Measurements from ENCODE around the gene TSPAN18. TPM values are rescaled to one million over a fixed set of nuclear protein-coding genes. Genes with fewer than 3 reads are reported as not detected.

TSPAN18 gene
- total and polyA plus RNA-seq, 9 donors: 2.1 to 35.3 (median 14.4) TPM

DNA sequence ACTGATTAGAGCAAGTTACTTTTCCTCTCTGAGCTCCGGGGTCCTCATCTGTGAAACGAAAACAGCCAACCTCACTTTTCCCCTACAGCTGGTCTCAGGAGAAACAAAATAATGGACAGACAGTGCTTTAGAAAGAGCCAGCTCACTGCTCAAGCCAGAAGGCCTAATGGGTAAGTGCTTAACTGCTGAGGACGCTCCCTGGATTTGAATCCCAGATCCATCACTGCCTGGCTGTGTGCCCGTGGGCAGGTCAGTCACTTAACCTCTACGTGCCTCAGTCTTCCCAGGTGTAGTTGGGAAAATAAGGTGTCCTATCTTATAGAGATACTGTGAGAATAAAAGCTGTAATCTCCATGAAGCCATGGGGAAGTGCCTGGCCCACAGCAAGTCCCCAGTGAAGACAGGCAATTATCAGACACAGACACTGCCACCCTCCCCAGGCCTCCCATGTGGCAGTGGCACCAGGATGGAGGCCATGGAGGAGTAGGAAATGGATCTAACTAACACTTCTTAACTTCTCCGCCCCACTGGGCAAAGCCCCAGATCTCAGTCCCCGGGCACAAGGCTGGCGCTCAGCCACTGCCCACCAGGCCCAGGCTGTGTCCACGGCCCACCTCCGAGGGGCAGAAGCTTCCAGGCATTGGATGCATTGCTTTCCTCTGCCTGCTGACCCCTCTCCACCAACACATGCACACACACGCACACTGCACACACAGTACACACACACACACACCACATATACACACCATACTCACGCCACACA lies 214.7 kb downstream of the TSPAN18 start:
- no peaks in the 10 kb centered on the region for H3K9me3 ChIP-seq
- peaks cover 2% of the 10 kb centered on the region for H3K4me1 ChIP-seq (ENCODE audit: insufficient read depth)
- intact Hi-C loops (cut with DNase I): loop anchor here in 1 of 4 donors (10.0 kb wide), 1 partner anchor 353 kb away; no protein-coding TSS in a partner anchor

DNA sequence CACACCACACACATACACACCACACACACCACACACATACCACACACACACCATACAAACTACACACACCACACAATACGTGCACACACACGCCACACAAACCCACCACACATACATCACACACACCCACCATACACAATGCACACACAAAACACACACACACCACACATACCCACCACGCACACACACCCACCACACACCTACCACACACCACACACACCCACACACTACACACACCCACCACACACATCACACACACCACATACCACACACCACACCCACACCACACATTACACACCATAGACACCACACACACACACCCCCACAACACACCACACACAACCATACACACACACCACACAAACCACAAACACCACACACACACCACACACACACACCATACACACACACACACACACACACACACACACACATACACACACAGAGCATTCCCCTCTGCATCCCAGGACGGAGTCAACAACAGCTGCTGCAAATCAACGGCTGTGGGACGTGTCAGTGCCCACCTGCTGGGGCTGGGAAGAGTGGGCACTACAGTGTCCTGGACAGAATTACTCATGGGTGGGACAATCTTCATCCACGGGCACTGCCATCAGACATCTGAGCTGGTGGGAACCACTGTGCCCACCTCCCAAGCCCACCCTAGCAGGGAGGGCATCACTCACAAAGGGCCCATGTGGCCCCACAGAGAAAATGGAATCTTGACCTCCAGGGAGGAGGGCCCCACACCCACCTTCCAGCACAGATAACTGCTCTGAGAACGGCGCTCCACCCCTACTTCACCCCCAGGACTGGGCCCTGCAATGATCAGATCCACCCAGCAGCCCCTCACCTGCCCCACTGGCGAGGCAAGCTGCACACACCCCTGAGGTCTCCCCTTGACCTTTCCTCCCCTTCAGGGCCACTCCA lies 215.5 kb downstream of the TSPAN18 start:
- intact Hi-C loops (cut with DNase I): loop anchor here in 1 of 4 donors (10.0 kb wide), 1 partner anchor 353 kb away; no protein-coding TSS in a partner anchor
- WGBS, 3 donors: 84 to 87% (median 86%) methylated on average over 10 of the region's 10 CpGs
- H3K36me3 ChIP-seq: no peaks in the 10 kb centered on the region
- TF ChIP-seq, protein P1, sequence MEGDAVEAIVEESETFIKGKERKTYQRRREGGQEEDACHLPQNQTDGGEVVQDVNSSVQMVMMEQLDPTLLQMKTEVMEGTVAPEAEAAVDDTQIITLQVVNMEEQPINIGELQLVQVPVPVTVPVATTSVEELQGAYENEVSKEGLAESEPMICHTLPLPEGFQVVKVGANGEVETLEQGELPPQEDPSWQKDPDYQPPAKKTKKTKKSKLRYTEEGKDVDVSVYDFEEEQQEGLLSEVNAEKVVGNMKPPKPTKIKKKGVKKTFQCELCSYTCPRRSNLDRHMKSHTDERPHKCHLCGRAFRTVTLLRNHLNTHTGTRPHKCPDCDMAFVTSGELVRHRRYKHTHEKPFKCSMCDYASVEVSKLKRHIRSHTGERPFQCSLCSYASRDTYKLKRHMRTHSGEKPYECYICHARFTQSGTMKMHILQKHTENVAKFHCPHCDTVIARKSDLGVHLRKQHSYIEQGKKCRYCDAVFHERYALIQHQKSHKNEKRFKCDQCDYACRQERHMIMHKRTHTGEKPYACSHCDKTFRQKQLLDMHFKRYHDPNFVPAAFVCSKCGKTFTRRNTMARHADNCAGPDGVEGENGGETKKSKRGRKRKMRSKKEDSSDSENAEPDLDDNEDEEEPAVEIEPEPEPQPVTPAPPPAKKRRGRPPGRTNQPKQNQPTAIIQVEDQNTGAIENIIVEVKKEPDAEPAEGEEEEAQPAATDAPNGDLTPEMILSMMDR (IDR thresholded peaks at IDR 0.05): no peak
- TF ChIP-seq POLR2A (IDR thresholded peaks at IDR 0.05) (no peak), EP300 (IDR thresholded peaks at IDR 0.05) (no peak)
- H3K4me3 ChIP-seq: no peak overlapping the region
- H3K27ac ChIP-seq: no peak overlapping the region
- no peak for DNase-seq
- no peaks in the 10 kb centered on the region for H3K27me3 ChIP-seq
- H3K9me3 ChIP-seq: no peaks in the 10 kb centered on the region
- H3K4me1 ChIP-seq (ENCODE audit: insufficient read depth): no peaks in the 10 kb centered on the region

More for the DNA sequence above, 214.7 kb downstream of the TSPAN18 start:
- no peak for DNase-seq
- no peaks in the 10 kb centered on the region for H3K36me3 ChIP-seq
- no peak overlapping the region for H3K4me3 ChIP-seq
- no peak for TF ChIP-seq POLR2A (IDR thresholded peaks at IDR 0.05)
- TF ChIP-seq EP300 (IDR thresholded peaks at IDR 0.05): no peak
- TF ChIP-seq, protein P1 (IDR thresholded peaks at IDR 0.05): no peak
- no peak overlapping the region for H3K27ac ChIP-seq
- 64 to 76% (median 69%) methylated on average over 12 of the region's 12 CpGs for WGBS, 3 donors
- no peaks in the 10 kb centered on the region for H3K27me3 ChIP-seq

DNA sequence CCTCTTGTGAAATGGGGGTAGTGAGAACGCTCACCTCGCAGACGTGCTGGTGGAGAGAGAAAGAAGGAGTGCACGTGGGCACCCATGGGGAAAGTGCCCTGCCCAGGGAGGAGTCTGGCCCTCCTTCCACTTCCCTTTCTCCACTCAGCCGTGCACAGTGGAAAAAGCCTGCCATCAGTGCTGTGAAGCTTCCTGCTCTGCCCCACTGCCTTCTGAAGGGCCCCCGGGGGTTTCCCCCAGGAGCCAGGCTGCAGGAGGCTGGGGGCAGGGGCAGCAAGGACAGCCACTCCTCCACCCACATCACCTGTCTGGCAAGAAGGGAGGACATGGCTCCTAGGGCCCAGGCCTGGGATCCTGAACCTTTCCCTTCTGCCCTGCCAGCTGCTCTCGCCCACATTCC lies 216.4 kb downstream of the TSPAN18 start:
- H3K36me3 ChIP-seq: no peaks in the 10 kb centered on the region
- TF ChIP-seq POLR2A (IDR thresholded peaks at IDR 0.05) (no peak), EP300 (IDR thresholded peaks at IDR 0.05) (no peak)
- TF ChIP-seq, protein P1 (IDR thresholded peaks at IDR 0.05): no peak
- no peak for DNase-seq
- intact Hi-C loops (cut with DNase I): loop anchor here in 1 of 4 donors (10.0 kb wide), 1 partner anchor 352 kb away; no protein-coding TSS in a partner anchor
- no peak overlapping the region for H3K27ac ChIP-seq
- no peak overlapping the region for H3K4me3 ChIP-seq
- WGBS, 3 donors: 77 to 84% (median 79%) methylated on average over 7 of the region's 7 CpGs
- no peaks in the 10 kb centered on the region for H3K9me3 ChIP-seq
- no peaks in the 10 kb centered on the region for H3K4me1 ChIP-seq (ENCODE audit: insufficient read depth)
- H3K27me3 ChIP-seq: no peaks in the 10 kb centered on the region

DNA sequence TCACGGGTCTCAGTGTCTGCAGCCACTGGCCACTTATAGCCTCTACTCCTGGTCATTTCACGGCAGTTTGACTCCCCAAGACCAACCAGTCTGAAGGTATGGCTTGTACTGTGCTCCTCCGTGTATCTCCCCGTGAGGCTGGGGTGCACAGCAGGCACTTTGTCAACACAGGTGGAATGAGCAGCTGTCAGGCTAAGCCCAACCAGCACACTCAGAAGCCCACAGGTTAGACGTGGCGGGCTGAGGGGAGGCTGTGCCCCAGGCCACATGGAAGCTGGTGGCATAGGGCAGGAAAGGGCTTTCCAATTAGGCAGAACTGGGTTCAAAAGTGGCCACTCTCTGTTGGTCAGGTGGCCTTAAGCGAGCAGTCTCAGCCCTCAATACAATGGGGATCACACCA lies 216.9 kb downstream of the TSPAN18 start:
- 74 to 87% (median 87%) methylated on average over 7 of the region's 7 CpGs for WGBS, 3 donors
- no peak for TF ChIP-seq EP300 (IDR thresholded peaks at IDR 0.05)
- no peak for TF ChIP-seq POLR2A (IDR thresholded peaks at IDR 0.05)
- TF ChIP-seq, protein P1 (IDR thresholded peaks at IDR 0.05): no peak

More for the DNA sequence above, 216.9 kb downstream of the TSPAN18 start:
- no peak for DNase-seq
- no peaks in the 10 kb centered on the region for H3K9me3 ChIP-seq
- no peak overlapping the region for H3K27ac ChIP-seq
- intact Hi-C loops (cut with DNase I): loop anchor here in 1 of 4 donors (10.0 kb wide), 1 partner anchor 351 kb away; no protein-coding TSS in a partner anchor
- H3K36me3 ChIP-seq: no peaks in the 10 kb centered on the region
- no peaks in the 10 kb centered on the region for H3K27me3 ChIP-seq
- no peak overlapping the region for H3K4me3 ChIP-seq
- H3K4me1 ChIP-seq (ENCODE audit: insufficient read depth): no peaks in the 10 kb centered on the region

Measured in ovary (tissue), 9 donors.